Left renal pelvis (tissue), 4 donors: ENCODE measurements around the gene CCL28. TPM values are rescaled to one million over a fixed set of nuclear protein-coding genes. Genes with fewer than 3 reads are reported as not detected.
"Not testable (repeated sequence)": the region's sequence is repeated elsewhere in the genome, so short reads cannot be mapped to it uniquely, and the experiment has no call there.

Source experiments
- DNase-seq, 4 donors: peaks; one replicate each; pipeline ENCODE4 v3.0.0-alpha.2; 2013; ENCODE audit warnings: low read depth in 4 of 4, low spot score in 3 of 4
- polyA plus RNA-seq, 4 donors: library from polyadenylated mRNA; unstranded; fragments of 120-200 nt; gene quantifications; one replicate each; pipeline ENCODE4 v1.2.1, GENCODE V29; 2013; ENCODE audit not compliant: insufficient read length in 4 of 4

Gene CCL28, protein sequence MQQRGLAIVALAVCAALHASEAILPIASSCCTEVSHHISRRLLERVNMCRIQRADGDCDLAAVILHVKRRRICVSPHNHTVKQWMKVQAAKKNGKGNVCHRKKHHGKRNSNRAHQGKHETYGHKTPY
- 1 to 10 TPM; 2.8 to 5.7 (median 4.0) TPM for polyA plus RNA-seq

DNA sequence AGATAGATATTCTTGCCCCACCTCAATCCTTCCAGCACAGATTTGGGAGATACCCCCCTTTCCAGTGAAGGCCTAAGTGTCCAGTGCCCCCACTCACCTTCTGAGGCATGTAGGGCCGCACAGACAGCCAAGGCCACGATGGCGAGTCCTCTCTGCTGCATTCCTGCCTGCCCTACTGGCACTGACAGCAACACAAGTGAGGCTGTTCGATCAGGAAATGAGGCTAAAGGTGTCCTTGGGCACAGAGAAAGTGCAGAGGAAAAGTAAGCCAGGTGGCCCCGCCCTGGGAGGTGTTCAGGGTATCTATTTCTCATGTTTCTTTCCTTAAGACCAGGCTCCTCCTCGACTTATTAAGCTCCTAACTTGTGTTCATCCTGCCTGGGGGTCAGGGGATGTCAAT lies at the start of gene CCL28:
TSS of gene CCL28 (minus strand) at position 236 of the 400 bp plus-strand sequence. CDS start at position 161, 75 bp downstream.
- DNase-seq, result no peak

DNA sequence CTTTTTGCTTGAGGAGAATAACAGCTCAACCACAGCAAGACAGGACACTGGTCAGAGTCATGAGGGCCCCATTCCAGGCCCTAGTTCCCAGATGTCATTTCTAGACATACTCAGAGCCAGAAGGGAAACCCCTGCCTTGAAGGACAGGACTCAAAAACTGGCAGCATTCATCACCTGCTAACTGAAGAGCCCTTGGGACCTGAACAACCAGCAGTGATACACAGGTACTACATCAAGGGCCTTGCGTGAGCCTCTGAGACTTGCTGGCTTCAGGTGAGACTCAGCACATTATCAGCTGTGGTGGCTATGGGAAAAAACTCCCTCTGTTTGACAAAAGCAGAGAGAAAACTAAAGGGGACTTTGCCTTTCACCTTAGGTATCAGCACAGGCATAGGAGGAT lies 48.9 kb upstream of the CCL28 start:
- no peak for DNase-seq

DNA sequence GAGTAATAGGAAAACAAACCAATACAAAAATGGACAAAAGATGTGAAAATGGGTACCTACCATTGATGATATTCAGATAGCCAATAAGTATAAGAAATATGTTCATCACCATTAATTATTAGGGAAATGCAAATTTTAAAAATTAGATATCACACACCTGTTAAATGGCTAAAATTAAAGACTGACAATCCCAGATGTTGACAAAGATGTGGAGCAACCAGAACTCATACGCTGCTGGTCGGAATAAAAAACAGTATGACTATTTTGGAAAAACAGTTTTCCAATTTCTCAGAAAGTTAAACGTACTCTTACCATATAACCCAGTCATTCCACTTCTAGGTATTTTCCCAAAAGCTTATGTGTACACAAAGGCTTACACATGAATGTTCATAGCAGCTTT lies 44.4 kb upstream of the CCL28 start:
- DNase-seq, result no peak

DNA sequence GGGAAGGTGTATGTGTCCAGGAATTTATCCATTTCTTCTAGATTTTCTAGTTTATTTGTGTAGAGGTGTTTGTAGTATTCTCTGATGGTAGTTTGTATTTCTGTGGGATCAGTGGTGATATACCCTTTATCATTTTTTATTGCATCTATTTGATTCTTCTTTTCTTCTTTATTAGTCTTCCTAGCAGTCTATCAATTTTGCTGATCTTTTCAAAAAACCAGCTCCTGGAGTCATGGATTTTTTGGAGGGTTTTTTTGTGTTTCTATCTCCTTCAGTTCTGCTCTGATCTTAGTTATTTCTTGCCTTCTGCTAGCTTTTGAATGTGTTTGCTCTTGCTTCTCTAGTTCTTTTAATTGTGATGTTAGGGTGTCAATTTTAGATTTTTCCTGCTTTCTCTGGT lies 29.4 kb upstream of the CCL28 start:
- not testable (repeated sequence) for DNase-seq

DNA sequence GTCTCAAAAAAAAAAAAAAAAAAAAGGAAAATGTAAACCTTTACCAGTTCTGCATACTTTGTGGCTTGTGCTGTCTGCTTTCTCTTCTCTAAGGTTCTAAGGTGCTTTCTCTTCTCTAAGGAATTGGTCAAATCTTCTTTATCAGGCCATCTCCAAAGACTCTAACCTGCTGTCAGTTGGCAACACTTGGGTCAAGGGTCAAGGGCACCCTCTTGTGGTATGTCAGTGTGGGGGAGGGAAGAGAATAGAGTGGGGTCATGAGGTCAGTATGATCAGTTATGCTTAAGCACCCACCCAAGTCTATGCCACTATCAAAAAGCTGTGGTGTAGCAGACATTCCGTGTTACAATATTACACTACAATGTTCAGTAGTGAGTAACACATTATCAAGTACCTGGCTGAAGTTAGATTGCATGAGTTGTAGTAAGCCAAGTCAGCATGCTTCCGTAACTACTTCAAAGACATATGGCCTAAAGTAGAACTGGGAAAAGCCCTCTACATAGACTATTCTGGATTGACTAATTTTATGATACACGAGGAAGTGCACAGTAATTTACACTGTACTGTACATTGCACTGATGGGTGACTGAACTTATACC lies 25.0 kb upstream of the CCL28 start:
- DNase-seq, result no peak

DNA sequence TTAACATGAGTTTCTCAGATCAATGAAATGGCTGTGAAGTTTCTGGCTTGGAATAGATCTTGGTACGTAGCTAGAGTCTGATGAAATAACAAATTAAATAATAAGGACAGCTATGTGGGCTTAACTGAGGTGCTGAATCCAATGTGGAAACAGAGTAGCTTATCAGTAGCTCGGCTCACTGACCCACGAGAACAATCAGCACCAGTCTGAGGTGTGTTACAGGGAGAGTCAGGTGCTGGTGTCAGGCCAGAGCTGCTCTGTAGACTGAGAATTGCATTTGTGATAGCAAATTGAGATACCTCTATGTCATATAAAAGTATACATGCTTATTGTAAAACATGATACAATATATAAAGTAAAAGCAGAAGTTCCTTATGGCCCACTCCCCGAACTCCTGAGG lies 21.2 kb upstream of the CCL28 start:
- no peak for DNase-seq

DNA sequence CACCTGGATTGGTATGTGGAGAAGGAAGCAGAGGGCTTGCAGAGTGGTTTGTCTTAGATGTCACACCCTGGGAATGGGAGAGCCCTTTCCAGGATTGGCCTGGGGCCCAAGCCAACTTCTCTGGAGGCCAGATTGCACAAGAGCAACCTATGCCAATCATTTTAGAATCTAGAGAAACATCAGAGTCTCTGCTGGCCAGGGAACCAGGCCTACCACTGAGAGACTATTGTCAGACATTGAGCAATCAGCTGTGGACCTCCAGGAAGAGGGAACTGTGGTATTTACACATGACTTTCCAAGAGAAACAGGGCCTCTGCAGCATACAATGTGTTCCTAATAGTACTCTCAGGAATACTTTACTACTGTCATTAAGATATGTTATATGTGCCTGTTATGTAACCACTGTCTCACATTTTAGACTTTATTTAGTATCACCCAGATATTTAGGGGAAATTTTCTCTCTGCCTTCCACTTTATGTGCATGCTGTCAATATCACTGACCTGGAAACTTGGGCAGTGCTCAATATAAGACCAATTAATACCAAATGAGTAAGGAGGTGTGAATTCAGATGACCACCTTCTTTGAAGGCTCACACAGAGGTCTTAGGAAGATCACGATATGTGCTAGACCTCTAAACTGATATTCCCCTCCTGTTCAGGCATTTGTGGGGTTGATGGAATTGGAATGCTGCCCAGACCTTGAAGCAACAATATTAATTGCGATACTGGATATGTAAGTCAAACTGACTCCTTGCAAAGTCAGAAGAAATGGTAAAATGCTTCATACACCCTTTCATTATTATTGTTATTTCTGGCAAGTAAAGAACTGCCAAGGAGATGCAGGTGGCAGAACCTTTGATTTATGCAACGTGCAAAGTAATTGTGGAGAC lies 20.5 kb upstream of the CCL28 start:
- DNase-seq, result no peak

DNA sequence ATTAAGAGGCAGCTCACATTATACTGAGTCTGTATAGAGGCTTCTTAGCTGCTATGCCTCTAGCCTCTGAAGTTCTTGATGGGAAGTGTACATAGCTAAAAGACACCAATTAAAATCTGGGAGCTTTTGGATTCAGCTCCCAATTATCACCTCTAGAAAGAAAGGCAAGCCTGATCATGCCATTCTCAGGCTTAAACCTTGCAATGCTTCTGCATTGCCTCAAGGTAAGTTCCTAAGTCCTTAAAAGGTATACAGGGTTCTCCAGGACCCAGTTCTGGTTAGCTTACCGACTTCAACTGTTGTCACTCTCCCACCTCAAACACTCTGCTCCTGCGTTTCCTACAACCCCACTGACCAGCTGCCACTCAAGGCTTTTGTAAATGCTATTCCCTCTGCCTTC lies 17.5 kb upstream of the CCL28 start:
- DNase-seq, result no peak

DNA sequence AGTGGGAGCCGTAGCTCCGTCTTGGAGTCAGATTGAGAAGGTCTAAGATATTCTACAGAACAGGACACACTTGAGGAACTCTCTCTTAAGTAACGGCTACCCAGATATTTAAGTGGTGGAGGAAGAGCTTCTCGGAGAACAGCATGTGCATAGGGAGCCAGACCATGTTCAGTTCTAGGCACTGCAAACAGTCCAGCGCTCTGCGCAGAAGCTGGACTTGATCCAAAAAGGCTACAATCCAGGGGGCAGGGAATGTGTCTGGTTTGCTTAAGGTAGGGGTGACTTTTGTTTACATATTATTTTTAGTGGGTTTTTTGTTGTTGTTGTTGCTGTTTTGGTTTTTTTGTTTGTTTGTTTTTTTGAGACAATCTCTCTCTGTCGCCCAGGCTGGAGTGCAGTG lies 16.8 kb upstream of the CCL28 start:
- DNase-seq, result no peak

DNA sequence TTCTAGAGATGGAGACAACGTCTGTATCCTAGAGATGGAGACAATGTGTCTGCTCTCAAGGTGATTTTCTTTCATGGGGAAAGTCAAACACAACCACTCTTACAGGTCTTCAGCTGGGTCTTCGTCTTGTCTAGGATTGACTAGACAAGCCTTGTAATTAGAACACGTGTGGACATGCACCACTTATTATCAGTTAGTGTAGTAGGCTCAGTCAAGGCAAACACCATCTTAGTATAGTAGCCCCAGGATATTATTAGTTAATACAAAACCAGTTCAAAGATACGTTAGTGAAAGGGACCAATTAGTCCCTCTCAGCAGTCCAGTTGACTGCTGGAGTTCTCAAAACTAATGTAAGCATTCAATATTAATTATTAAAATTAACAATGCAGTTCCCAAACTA lies 15.1 kb upstream of the CCL28 start:
- no peak for DNase-seq

DNA sequence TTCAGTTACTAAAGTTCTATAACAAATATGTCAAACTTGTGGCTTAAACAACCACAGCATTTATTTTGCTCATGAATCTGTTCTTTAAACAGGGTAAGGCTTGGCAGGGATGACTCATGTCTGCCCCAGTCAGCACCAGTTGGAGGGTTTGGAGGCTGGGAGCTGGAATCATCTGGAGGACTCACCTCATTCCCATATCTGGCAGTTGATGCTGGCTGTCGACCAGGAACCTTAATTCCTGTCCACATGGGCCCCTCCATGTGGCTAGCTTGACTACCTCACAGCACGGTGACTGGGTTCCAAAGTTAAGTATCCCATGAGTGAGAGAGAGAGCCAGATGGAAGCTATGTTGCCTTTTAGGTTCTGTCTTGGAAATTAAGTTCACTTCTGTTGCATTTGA lies 13.8 kb upstream of the CCL28 start:
- DNase-seq, result no peak

DNA sequence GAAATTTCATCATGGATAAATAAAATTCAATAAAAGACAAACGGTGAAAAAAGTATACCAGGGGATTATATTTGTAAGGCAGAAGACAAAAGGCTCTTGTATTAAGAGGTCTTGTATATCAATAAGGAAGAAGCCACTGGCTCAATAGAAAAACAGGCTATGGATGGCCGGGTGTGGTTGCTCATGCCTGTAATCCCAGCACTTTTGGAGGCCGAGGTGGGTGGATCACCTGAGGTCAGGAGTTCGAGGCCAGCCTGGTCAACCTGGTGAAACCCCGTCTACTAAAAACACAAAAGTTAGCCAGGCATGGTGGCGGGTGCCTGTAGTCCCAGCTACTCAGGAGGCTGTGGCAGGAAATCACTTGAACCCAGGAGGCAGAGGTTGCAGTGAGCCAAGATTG lies 10.9 kb upstream of the CCL28 start:
- not testable (repeated sequence) for DNase-seq

DNA sequence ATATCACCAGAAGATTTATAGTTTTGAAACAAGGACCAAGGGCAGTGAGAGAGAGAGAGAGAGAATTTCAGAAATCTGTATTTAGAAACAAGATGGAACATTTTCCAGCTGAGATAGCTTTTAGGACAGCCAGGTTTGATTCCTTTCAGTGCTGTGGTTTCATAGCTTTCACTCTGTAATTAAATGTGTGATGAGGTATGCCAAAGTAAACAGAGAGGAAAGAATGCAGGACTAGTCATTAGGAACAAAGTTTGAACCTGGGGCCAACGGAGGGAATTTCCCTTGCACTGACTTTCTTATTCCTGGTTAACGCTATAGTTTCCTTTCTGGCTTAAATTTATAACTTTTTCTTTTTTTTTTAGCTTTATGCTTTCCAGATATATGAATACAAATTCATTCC lies 10.0 kb upstream of the CCL28 start:
- DNase-seq, result peak; percentile 19 to 54 (median 48)

DNA sequence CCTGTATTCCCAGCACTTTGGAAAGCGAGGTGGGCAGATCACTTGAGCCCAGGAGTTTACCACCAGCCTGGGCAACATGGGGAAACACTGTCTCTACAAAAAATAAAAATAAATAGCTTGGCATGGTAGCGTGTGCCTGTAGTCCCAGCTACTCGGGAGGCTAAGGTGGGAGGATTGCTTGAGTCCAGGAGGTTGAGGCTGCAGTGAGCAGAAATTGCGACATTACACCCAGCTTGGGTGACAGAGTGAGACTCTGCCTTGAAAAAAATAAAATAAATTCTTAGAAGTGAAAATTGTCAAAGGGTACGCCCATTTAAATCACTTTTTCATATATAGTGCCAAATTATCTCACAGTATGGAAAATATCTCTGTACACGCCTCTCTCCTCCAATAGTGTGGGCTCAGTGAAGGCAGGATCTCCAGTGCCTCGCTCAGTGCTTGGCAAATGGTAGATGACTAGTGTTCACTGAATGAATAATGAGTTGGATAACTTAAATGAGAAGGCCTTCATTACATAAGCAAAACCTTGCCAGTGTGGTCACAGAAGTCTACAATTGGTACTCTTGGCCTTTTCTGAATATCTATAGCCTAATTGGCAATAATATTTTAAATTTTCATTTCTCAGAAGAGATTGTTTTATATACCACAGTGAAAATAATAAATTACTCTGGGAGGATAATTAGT lies 9.4 kb upstream of the CCL28 start:
- no peak for DNase-seq

DNA sequence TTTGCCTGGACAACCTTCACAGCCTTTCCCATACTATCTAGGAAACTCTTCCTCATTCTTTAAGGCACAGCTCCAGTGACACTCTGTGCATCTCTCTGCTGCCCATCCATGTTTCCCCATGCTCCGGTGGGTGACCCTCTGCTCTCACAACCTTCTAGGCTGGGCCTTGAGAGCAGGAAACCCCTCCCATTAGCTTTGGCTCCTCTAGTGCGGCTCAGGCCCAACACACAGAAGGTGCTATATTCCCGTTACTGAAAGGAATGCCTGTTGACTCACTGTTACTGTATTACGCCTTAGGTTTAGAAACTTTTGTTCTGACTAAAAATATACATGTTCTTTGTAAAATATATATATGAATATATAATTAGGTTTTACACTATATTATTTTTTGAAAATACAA lies 8.1 kb upstream of the CCL28 start:
- DNase-seq, result no peak

DNA sequence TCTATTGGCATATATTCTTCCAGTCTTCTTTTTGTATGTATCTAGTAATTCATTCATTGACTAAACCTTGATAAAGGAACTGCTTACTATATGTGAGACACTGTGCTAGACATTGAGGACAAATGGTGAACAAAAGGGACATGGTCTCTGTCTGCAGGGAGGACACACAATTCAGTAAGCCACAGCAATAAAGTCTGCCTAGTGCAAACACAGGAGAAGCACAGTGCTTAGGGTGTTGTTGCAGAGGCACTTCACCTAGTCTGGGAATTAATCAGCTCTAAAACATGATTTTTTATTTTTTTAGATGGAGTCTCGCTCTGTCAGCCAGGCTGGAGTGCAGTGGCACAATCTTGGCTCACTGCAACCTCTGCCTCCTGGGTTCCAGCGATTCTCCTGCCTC lies 6.4 kb upstream of the CCL28 start:
- DNase-seq, result no peak

DNA sequence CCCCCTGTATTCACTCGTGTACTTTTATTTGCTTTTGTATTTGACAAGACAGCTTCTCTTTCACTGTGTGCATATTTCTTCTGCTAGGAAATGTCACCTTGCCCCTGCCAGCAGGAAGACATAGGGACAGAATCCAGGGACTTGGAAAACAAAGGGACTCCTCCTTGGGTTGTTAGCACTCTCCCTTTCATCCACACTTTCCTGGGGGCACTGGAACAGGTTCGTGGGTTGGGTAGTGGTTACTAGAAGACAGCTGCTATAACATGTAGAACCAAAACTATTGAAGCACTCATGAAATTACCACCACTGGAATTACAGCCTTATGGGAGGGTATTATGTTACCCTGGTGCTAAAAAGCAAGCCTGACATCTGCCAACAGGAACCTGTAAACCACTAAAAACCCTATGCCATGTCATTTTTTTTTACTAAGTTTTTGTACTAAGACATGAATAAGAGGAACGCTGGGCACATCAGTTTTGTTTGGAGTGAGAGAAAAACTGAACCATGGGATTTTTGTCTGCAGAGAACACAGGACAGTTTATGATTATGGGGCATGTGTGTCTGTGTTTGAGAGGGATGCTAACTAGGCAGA lies 4.7 kb upstream of the CCL28 start:
- DNase-seq, result no peak

DNA sequence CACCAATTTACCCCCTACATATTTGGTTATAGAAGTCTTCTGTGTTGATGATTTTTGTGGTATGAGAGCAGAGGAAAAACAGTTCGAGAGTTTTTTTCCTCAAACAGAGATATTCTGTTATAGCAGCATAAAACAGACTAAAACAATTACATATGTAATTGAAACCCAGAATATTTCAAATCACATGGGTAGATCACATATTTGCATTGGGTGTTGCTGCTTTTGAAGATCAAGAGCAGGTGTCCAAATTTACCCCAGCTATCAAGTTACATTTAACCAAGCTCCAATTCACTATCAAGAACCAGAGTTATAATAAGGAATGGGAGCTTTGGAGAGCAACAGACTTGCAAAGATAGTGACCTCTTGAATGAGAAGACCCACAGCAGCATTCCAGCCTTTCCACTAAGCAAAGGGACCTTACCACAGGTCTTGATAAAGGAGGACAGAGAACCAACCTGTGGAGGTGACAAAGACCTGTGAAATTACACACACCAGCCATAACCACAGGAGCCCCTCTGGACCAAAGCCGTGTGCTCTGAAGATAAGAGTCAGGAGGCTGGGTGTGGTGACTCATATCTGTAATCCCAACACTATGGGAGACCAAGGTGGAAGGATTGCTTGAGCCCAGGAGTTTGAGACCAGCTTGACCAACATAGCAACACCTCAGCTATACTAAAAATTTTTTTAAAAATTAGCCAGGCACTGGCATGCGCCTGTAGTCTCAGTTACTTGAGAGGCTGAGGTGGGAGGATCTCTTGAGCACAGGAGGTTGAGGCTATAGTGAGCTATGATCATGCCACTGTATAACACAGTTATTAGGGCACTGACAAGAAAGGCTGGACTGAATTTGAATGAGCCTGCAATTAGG lies 4.0 kb upstream of the CCL28 start:
- no peak for DNase-seq

DNA sequence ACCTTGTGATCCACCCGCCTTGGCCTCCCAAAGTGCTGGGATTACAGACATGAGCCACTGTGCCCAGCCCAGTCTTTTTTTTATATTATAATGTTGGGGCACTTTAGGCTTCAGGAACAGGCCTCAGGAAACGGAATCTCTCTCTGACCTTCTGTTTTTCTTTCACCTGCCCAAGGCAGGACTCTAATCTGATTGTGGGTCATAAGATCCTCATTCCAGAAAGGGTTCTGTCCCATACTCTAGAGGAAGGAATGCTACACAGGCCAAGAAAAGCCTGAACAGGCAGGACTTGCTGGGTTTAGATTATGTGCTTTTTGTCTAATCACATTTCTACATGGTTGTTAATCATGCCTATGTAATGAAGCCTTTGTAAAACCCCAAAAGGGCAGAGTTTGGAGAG lies 1.8 kb upstream of the CCL28 start:
- no peak for DNase-seq

DNA sequence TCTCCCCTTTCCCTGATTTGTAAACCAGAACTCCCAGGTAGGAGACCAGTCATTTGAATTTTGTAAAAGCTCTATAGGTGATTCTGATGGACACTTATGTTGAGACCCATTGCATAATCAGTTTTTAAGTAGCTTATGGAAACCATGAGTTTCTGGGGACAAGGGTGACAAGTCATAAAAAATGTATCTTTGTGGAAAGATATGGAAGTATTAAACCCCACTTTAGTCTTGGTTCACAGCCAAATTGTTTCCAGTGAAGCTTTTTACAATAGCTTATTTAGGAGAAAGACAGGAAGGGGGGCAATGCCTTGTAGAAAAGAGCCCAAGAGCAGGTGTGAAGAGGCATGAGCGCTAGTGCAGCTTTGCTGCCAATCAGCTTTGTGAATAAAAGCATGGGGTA lies 453 bp upstream of the CCL28 start:
- no peak for DNase-seq
